Hypothalamus (tissue), 51 donors: ENCODE data around the gene DIRAS2.
"Not testable (repeated sequence)": the region's sequence is repeated elsewhere in the genome, so short reads cannot be mapped to it uniquely, and the experiment has no call there.

ENCODE experiments used
- DNase-seq, 51 donors: peaks; one replicate each; lab custom pipeline; 2025; lab: John Stamatoyannopoulos, UW

DIRAS2 gene, protein sequence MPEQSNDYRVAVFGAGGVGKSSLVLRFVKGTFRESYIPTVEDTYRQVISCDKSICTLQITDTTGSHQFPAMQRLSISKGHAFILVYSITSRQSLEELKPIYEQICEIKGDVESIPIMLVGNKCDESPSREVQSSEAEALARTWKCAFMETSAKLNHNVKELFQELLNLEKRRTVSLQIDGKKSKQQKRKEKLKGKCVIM

GRCh38 chr9:90642570-90643539 lies at the start of gene DIRAS2:
Gene DIRAS2 (minus strand): TSS chr9:90642824. CDS start chr9:90613827, 28,997 bp downstream.
- peak in 50 of 51 donors; percentile 26 to 94 (median 72) for DNase-seq

DNA sequence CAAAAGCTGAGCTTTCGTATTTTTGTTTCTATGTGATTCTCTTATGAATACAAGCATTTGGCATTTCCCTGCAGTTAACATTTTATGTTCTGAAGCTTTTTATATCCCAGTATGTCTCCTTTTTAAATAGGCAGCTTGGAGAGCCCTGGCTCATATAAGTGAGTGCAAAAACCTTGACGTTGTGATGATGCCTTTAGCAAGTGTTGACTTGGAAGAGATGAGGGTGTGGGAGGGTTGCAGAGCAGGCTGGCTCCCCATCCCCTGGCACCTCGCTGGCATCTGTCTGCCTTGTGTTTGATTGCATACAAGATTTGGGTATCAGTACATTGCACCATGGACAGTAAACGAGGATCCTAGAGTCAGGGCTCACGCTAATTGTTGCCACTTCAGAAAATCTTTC lies 42.1 kb upstream of the DIRAS2 start:
- peak in 1 of 51 donors; percentile 21 for DNase-seq

GRCh38 chr9:90684106-90684505 lies 41.5 kb upstream of the DIRAS2 start:
- DNase-seq, result no peak

DNA sequence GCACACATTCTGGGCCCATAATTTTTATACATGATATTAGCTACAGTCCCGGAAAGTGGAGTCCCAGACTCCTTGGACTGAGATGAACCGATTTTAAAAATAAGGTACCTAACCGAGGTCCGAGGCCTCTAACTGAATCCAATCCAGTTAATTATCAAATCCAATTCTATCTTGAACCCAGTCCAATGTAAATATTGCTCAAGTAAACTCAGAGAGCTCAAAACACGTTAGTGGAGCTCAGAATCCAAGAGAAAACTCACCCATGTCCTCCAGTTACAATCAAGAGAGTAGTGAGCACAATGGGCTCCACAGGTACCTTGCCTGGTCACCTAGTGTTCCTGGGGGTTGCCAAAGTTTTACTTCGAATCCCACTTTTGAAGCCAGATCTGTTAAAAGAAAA lies 37.9 kb upstream of the DIRAS2 start:
- DNase-seq, result no peak

DNA sequence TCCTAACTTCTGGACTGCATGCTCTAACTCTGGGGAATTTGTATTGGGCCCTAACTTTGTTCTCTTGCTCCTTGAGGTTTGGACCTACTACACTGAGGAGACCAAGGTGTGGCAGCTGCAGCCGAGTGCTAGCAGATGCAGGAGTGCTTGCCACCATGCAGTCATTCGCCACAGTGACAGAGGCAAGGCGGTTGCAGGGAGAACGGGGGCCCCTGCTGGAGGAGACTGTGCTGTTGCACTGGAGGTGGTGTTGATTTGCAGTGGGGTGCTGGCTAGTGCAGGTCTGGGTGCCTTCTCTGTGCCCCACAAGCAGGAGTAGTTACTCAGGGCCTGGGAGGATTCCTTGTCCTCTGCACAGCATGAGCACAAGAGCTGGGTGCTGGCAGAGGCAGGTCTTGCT lies 22.4 kb upstream of the DIRAS2 start:
- no peak for DNase-seq

DNA sequence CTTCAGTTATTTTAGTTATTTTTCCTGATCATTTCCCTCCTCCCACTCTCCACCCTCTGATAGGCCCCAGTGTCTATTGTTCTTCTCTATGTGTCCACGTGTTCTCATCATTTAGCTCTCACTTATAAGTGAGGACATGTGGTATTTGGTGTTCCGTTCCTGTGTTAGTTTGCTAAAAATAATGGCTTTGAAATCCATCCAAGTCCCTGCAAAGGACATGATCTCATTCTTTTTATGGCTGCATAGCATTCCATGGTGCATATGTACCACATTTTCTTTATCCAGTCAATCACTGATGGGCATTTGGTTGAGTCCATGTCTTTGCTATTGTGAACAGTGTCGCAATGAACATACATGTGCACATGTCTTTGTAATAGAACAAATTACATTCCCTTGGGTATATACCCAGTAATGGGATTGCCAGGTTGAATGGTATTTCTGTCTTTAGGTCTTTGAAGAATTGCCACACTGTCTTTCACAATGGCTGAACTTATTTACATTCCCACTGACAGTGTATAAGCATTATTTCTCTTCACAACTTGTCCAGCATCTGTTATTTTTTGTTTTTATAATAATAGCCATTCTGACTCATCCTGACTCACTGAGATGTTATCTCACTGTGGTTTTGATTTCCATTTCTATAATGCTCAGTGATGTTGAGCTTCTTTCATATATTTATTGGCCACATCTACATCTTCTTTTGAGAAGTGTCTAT lies 17.2 kb upstream of the DIRAS2 start:
- no peak for DNase-seq

DNA sequence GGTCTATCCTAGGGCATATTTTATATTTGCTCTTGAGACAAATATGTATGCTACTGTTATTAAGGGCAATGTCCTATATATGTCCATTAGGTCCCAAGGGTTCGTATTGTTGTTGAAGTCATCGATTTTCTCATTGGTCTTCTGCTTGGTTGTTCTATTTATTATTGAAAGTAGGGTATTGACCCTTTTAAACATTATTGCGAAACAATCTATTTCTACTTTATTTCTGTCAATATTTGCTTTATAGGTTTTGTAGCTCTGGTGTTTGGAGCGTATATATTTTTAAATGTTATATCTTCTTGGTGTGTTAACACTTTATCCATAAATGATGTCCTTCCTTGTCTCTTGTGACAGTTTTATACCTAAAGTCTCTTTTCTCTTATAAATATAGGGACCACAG lies 16.2 kb upstream of the DIRAS2 start:
- DNase-seq, result no peak

GRCh38 chr9:90658181-90658580 lies 15.6 kb upstream of the DIRAS2 start:
- no peak for DNase-seq

- not testable (repeated sequence) for DNase-seq
Measured at GRCh38 chr9:90656876-90657275, 14.3 kb upstream of the DIRAS2 start.

- DNase-seq, result no peak
Measured at GRCh38 chr9:90651246-90651645, 8.6 kb upstream of the DIRAS2 start.

DNA sequence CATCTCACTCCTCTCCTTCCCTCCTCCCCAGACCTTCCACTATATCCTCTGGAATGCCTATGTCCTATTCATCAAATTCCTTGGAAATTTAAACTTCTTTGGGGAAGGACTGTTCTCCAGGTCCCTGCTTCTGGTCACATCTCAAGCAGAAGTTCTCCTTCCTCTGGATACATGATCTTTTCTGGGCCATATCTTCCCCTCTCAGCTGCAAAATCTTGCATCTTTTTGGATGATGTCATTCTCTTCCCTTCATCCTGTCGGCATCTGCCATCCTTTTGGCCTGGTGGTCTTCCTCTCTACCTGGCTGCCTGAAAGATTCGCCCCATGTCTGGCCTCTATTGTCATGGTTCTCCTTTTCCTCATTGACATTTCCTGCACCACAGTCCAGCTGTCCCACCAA lies 5.2 kb upstream of the DIRAS2 start:
- no peak for DNase-seq

GRCh38 chr9:90645721-90646120 lies 3.1 kb upstream of the DIRAS2 start:
- no peak for DNase-seq

GRCh38 chr9:90641884-90642487 lies 638 bp downstream of the DIRAS2 start:
- DNase-seq, result peak in 22 of 51 donors; percentile 3 to 74 (median 13)

DNA sequence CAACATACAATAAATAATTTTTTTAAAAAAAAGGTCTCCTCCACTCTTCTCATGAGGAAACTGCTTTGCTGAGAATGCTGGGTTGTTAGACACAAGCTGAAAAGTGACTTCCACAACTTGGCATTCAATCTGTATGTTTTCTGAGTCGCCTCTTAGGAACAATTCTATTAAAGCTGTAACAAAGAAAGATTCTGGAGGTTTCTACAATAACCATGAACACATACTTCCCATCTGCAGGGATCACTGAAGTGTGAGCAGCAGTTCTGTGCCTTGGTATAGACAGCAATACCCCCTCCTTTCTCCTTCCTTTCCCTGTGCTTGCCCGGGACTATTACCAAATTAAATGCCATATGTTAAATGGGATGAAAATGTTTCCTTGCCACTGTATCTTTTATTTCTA lies 1.5 kb downstream of the DIRAS2 start:
- peak in 1 of 51 donors; percentile 15 for DNase-seq

DNA sequence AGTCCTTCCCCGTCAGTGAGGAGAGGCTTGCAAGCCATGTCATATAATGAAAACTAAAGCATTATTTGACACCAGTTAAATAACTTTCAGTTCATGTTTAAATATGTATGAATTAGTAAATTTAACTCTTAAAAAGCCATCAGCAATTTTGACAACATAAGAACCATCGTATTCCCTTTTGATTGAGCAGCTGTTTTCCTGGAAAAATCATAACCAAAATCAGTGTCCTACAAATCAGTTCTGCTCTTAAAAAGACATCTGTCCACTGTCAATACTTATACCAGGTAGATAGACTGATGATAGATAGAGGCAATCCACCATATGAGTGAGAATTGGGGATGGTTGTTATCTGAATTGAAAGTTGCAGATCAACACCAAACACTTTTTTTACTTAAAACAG lies 2.3 kb downstream of the DIRAS2 start:
- DNase-seq, result peak in 2 of 51 donors; percentile 19 to 29

GRCh38 chr9:90637626-90638025 lies 5.0 kb downstream of the DIRAS2 start:
- DNase-seq, result no peak

GRCh38 chr9:90632647-90633207 lies 9.9 kb downstream of the DIRAS2 start:
- DNase-seq, result no peak

DNA sequence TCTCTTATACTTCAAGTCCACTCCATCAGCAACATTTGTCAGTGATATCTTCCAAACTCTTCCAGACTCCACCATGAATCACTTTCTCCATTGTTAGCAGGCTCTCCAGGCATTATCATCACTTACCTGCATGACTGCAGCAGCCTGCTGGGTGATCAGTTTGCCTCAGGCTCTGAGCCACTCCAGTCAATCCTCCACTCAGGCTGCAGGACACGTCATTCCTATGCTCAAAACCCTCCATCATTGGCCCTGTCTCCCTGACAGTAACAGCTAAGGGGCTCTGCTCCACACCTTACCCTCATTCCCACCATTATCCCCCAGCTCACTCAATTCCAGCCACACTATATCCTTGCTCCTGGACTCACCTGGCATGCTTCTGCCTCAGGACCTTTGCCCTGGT lies 10.7 kb downstream of the DIRAS2 start:
- no peak for DNase-seq

GRCh38 chr9:90629991-90630390 lies 12.6 kb downstream of the DIRAS2 start:
- no peak for DNase-seq

- no peak for DNase-seq
Measured at GRCh38 chr9:90629354-90629753, 13.3 kb downstream of the DIRAS2 start.

DNA sequence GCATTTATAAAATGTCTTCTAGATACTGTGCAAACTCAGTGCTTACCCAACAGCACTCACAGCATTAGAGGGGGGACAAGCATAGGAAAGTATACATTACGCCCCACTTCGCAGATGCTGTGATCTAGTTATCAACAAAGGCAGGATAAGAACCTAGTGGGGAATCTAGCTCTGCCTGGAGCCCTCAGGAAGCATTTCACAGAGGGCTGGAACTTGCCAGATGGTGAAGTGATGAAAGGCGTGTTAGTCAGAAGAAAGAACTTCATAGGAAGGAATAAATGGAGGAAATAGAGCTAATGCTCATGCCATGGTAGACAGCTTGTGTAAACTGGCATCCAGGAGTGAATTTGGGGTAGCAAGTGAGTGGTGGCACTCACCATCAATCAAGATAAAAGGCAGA lies 25.8 kb downstream of the DIRAS2 start:
- DNase-seq, result no peak
